DMS153 treated with DMSO at 0.1 percent for 48 hours (cell line): ENCODE measurements around the gene CHD1.

Experiments used
- DNase-seq: peaks from one replicate; lab custom pipeline; 2025; ENCODE audit not compliant: unreplicated experiment; lab: John Stamatoyannopoulos, UW

CHD1 gene

DNA sequence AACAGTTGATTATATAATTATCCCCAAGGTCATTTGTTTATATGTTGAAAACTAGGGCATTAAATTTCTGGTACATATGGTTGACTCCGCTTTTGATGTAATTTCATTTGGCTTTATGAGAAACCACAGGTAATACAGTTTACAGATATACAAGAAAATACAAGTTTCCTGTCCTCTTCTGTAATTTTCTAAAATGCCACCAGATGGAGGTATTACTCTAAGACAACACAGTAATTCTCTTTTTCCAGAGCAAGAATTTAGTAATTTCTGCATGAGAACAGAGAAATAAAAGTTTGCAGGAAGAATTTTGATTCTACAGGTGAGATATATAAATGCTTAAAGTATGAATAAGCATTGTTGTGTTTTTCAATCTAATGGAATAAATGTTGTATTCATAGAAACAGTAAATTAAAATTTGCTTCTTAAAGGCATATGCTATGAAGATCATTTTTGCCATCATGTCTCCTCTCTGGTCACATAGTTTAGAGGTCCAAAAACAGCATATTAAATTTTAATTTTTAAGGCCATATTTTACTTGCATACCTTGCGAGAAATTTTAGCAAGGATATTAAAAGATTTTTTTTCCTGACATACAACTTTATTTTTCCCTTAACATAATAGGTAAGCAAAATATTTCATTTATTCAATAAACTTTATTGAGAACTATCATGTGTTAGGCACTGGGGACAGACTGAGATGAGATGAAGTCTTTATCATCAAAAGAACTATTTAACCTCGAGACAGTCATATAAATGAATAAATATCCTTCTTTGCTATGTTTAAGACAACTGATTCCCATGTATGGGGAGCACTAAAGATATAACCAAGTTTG is 22.7 kb downstream of the CHD1 start:
- DNase-seq, result no peak

DNA sequence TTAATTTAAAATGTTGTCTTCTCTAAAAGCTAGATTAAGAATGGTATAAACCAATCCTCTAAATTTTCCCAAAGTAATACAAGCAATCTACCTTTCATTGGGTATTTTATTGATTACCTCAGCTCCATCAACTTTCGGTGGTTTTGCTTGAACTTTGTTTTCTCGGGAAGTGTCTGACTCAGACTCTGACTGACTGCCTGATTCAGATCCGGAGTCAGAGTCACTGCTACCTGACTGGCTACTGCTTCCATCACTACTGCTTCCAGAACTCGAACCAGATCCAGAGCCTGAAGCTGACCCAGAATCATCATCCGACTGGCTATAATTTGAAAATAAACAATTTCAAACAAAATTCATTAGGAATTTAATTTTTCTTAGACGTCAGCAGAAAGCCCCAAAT is 24.0 kb downstream of the CHD1 start:
- no peak for DNase-seq

DNA sequence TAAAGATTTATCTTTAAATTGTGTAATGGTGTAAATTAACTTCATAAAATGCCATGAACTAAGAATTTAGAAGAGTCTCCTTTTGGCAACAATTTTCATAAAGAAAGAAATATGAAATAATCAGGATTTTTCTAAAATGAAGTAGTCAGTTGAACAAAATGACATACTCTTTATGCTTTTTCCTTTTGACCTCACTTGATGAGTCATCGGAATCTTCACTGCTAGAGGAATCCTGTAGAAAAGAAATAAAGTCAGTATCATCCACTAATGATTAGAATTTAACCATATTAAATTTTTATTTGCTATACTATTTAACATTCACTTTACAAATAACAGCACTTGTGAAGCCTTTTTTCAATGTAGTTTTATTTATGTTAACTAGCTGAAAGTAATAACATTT is 26.1 kb downstream of the CHD1 start:
- no peak for DNase-seq

DNA sequence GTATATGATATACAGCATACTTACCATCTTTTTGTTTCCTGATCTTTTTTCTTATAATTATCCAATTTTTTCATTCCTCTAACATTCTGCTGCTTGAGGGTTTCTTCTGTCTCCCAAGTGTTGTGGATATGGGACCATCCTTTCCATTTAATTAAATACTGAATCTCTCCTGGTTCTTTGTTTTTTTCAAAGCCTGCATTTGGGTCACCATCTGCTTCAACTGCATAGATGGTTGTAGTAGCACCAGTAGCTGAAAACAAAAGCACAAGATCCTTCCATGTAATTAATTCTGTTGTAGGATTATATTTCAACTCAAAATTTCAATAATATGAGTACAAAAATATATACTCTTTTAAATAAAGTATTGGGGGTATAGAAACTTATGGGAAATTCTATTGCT is 29.4 kb downstream of the CHD1 start:
- DNase-seq, result no peak

DNA sequence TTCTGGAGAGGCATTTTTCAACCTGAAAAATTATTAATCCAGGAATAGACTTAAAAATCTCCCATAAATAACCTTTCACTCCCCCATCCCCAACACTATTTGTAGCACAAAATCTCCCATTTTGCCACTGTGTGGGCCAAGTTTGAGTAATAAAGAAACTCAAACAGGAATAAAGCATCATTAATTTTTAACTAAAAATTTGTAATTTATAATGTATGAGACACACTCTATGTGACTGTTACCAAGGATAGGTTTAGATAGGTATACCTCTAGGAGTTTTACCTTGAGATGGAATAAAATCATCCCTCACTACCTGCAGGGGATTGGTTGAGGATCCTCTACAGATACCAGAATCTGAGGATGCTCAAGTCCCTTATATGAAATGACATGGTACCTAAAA is 30.1 kb downstream of the CHD1 start:
- DNase-seq, result no peak

DNA sequence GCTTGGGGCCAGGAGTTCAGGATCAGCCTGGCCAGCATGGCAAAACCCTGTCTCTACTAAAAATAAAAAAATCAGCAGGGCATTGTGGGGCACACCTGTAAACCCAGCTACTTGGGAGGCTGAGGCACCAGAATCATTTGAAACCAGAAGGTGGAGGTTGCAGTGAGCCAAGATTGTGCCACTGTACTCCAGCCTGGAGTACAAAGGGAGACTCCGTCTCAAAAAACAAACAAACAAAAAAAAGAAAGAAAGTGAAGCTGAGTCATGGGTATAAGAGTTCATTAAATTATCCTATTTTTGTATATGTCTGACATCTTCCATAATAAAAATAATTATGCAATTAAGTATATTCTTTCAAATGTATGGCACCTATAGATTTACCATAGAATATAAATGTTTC is 37.2 kb downstream of the CHD1 start:
- no peak for DNase-seq

DNA sequence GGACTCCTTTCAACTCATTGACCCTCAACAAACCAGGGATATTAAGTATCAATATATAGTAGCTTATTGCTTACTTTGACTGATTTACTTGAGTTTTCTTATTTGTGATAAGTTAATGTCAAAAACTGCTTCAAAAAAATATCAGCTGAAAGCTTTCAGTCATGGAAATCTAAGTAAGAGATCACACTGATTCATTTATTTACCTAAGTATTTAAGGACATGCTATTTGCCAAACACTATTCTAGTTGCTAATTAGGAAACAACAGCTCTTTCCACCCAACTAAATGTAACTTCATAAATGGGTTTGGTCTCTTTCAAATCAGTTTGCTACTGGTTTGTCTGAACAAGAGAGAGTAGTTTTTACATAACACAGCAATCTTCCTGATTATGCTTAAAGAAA is 48.2 kb downstream of the CHD1 start:
- DNase-seq, result no peak

DNA sequence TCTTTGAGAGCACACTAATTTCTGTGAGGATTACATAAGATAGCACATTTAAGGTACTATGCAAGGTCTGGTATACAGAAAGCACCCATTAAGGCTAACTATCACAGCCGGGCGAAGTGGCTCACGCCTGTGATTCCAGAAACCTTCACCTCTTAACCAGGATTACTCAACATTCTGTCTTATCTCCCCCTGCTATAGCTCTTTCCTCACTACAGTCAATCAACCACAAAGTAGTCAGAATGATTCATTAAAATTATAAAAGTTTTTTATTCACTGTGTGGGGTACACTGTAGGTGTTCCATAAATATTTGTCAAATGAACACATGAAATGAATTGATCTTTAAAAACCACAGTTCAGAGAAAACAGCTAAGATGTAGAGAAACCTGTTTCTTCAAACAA is 48.7 kb downstream of the CHD1 start:
- DNase-seq, result no peak

DNA sequence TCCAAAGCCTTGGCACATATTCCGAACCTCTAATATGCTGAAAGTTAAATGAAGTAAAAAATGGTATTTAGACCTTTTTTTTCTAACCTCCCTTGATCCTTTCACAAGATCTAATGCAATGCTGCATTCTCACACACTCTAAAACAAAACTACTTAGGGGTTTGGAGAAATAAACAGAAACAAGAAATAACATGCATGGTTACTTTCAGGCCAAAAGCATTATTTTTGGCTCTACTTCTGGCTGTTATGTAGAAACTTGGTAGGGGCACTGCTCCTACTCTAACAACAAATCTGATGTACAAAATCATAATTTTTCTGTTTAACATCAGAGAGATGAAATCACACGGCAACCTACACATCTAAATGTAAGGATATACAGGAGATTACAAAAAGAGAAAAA is 51.2 kb downstream of the CHD1 start:
- no peak for DNase-seq

DNA sequence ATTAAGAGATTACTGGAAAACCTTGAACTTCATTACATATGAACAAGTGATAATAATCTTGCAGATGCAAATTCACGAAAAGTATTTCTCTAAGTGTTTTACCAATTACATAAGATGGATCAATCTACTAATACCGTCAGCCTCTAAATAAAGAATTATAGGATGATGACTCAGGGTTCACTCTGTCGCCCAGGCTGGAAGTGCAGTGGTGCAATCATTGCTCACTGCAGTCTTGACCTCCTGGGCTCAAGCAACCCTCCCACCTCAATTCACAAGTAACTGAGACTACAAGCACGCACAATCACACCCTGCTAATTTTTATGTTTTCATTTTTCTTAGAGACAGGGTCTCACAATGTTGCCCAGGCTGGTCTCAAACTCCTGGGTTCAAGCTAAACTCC is 56.1 kb downstream of the CHD1 start:
- no peak for DNase-seq

DNA sequence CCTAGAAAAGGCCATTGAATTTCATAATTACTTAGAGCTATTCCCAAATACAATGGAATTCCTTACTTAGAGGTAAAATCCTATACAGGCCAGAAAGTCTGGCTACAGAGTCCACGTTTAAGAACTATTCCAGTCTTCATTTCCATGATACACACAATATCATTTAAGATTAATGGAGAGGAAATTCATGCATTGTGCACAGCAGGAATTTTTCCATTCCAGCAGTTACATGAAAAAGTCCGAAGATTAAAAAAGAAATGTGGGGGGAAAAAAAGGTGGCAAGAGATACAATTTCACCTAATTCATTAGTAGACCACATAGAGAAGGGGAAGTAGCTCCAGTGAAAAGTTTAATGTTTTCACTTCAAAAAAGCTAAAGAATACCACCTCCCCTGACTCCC is 63.1 kb downstream of the CHD1 start:
- no peak for DNase-seq

DNA sequence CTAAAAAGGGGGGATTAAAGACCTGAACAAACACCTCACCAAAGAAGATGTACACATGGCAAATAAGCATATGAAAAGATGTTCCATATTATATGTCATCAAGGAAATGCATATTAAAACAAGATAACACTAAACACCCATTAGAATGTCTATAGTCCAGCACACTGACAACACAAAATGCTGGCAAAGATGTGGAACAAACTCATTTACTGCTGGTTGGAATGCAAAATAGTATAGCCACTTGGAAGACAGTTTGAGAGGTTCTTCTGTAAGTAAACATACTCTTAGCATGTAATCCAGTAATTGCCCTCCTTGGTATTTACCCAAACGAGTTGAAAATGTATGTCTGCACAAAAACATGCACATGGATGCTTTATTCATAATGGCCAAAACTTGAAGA is 81.8 kb downstream of the CHD1 start:
- DNase-seq, result no peak

DNA sequence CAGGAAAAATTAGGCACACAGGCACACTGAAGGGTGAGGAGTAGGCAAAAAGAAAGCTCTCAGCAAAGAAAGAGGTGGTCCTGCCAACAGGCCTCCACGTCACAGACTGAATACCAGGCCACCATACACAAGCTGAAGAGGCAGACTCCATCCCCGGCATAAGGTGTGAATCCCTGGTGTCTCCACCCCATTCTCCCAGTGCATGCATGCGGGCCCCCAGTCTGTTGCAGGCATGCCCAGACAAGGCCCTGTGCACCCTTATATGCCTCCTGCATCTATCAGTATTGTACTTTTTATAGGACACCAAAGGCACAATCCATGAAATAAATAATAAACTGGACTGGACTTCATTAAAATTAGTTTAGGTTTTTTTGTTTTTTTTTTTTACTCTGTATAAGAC is 82.3 kb downstream of the CHD1 start:
- no peak for DNase-seq

DNA sequence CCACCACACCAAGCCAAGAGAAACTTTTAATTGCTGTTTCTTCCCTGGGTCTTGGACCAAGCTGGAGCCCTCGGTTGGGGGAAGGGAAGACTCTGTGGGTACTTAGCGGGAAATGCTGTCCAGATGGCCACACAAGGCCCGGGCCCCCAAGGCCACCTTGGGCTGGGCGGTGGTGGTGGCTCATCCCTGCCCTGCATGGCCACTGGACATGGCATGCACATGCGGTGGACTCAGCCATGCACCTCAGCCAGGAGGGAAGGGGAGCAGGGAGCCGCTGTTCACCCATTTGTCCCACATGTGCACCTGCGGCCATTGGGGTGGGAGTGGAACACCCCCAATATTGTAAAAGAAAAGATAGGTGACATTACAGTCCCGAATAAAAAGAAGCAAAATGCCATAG is 82.9 kb downstream of the CHD1 start:
- no peak for DNase-seq

DNA sequence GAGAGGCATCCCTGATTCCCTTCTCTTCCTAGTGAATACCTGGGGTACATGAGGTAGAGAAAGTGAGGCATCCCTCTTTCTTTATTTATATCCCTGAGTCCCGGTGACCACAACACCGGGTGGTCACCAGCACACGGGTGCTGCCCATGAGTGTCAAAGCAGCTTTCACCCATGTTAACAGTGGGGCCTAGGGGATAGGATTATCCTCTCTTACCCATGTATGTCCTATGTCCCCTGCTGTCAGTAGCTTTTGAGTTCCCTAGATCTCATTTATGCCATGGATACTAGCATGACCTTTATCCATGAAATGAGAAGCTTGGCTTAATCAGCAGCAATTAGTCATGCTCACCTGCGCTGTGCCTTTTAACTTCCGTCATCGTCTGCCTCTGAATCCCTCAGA is 83.9 kb downstream of the CHD1 start:
- no peak for DNase-seq

DNA sequence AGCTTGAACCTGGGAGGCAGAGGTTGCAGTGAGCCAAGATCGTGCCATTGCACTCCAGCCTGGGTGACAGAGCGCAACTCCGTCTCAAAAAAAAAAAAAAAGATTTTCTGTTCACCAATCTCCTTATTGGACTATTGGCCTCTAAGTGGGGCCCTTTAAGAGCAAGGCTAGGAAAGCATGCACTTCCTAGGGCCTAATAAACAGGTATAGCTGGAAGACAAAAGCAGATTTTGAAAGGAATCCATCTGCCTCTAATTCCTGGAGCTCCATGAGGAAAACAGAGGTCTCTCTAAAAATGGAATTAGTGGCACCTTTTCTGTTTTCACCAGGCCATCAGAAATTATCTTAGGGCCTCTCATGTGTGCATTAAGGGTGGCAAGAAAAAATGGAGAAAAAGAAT is 85.3 kb downstream of the CHD1 start:
- no peak for DNase-seq

DNA sequence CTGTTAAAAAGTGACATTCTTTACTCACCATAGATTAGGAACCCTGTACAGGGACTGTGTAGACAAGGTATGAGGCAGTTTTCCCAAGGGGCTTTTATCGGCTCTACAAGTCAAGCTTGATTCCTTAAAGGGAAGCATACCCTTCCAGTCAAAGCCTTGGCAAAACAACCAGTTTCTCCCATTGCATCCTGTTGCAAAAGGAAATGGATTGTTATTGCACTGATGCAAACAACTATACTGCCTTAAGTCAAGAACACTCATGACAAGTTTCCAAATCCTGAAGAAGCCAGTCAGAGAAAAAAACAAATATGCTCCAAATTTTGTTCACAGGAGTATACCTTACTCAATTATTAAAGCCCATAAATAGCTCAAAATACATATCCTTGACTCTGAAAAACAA is 87.9 kb downstream of the CHD1 start:
- DNase-seq, result no peak

DNA sequence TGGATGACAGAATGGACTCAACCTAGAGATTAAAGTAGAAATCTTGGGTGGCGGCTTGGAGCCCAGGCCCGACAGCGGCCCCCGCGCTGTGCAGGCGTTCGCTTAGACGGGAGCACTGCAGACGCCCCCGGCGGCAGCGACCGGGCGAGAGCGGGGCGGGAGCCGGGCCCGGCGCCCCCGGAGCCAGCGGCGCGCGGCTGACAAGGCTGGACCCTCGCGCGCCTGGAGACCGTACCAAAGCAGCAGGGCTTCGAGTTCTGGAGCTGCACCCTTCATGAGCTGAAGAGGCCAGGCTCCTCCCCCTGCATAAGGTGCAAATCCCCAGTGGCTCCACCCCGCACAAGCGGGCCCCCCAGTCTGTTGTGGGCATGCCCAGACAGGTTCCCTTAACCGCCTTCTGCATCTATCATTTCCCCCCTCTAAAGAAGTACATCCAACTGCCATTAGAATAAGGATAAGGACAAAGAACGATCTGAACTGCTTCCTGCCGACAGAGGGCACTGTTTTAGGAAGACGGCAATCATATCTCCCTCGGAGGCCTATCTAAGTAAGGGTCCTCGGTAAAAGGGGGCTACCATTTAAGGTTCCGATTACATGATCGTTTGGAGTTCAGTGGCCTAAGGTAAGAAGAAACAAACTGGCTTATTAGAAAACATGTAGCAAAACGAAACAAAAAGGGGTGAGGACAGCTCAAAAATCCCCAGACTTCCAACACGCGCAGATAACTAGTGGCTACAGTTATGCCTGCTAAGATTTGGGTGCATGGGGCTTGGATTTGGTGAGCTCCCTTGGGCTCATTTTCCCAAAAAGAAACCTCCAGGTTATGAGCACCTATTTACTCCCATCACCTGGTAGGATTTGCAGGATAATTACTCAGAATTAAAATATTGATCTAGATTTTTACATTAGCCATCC is 89.1 kb downstream of the CHD1 start:
- DNase-seq, result no peak

DNA sequence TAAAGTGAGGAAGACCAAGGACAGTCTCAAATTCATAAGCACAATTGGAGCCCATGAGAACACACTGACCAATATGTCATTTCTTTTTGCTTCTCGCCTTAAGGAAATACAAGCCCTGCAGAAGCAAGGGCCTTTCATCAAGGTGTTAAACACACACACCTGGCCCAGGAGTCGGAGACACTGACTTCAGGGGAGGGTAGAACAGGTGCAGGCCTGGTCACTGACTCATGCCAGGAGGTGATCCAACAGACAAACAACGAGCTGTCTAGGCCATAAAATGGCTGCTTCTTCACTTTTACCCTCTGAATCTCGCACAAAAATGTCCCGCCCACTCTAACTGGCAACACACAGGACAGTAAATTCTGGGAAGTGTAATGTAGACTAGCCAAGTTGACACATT is 92.6 kb downstream of the CHD1 start:
- no peak for DNase-seq

DNA sequence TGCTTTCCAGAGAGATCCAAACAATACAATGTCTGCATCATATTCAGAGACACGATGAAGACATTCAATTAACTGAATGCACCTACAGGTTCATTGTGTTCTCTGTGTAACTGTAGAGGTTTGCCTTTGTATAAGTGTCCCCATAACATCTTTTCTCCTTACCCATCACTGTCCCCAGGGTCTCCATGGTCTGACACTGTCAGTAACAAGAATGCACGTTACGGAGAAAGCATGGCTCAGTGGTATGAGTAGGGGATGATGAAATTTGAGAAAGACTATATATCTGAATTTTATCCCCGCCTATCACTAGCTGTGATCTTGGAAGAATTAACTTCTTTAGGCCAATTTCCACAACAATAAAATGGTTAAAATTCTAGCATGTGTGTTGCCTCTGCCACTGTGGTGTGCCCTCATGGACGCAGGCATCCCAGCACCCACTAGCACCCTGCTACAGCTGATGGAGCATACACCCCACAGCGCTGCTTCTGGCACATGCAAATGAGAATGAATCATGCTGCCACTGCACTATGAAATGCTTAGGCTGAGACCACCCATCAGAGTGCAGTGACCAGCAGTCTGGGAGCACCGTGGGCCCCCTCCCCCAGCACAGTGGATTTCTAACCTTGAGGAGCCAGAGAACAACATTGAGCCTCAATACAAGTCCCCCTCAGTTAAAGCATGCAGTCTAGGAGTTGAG is 101.1 kb downstream of the CHD1 start:
- no peak for DNase-seq

DNA sequence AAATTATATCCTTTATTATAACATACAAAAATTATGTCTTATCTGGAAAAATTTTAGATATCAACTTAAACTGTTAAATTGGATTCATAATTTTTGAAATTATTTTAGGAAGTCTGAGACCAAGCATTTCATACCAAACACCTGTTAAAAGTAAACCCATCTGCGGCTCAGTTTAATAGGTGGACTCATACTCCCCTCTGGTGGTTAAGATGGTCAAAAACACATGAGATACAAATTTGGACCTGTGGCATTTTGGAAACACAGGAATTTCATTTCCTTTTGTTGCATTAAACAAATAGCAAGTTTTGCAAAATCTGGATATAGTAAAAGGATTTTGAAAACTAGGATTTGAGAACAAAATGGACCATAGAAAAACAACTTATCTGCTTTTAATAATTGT is 101.6 kb downstream of the CHD1 start:
- DNase-seq, result no peak
